OCI-LY7 (cell line): Measurements from ENCODE around the gene GATAD2B. TPM values are rescaled to one million over a fixed set of nuclear protein-coding genes. Genes with fewer than 3 reads are reported as not detected.

Experiments
- BruUV-seq: library from RNA; stranded (reverse); fragments of 400-500 nt; replicated peaks from 2 replicates; lab custom pipeline; 2021; lab: Mats Ljungman, UMichigan
- CTCF ChIA-PET: fragments of 300-600 bp; sonication (Branson Sonifier 250); formaldehyde crosslinking; loops from one replicate; lab custom pipeline; 2022; ENCODE audit warnings: antibody characterized with exemption; ENCODE audit not compliant: unreplicated experiment; lab: Charles Lee
- POLR2A ChIA-PET: fragments of 300-600 bp; sonication (Branson Sonifier 250); formaldehyde crosslinking; loops from one replicate; lab custom pipeline; 2022; ENCODE audit warnings: antibody characterized with exemption; lab: Charles Lee
- DNase-seq: peaks from one replicate; pipeline ENCODE4 v3.0.0-alpha.2; 2015; ENCODE audit warnings: low spot score
- H2AFZ ChIP-seq: fragments of 200-600 bp; sonication (generic), shearing (Covaris generic); 2 replicates; pipeline ENCODE4 v1.6.1; 2014; ENCODE audit warnings: mild to moderate bottlenecking, antibody characterized with exemption, low read length, moderate library complexity
- H3K27ac ChIP-seq: fragments of 200-600 bp; sonication (generic); 2 replicates; pipeline ENCODE4 v1.5.1; 2014; ENCODE audit warnings: mixed run types, low read depth, mild to moderate bottlenecking, moderate library complexity, low read length, inconsistent platforms; ENCODE audit not compliant: poor library complexity, severe bottlenecking
- H3K36me3 ChIP-seq: fragments of 200-600 bp; sonication (generic); 2 replicates; pipeline ENCODE4 v1.6.1; 2014; ENCODE audit warnings: mild to moderate bottlenecking, antibody characterized with exemption, low read length, moderate library complexity, mixed read lengths; ENCODE audit not compliant: insufficient read depth
- H3K4me1 ChIP-seq: fragments of 200-600 bp; sonication (generic); 2 replicates; pipeline ENCODE4 v1.5.1; 2014; ENCODE audit warnings: mild to moderate bottlenecking, low read length; ENCODE audit not compliant: insufficient read depth, poor library complexity, severe bottlenecking
- H3K4me2 ChIP-seq: fragments of 200-600 bp; sonication (generic); 2 replicates; pipeline ENCODE4 v1.6.1; 2014; ENCODE audit warnings: mild to moderate bottlenecking, low read length
- H3K4me3 ChIP-seq: fragments of 200-600 bp; sonication (generic); 2 replicates; pipeline ENCODE4 v1.5.1; 2014; ENCODE audit warnings: mild to moderate bottlenecking, low read depth, low read length; ENCODE audit not compliant: poor library complexity, severe bottlenecking
- H3K79me2 ChIP-seq: fragments of 200-600 bp; sonication (generic); 2 replicates; pipeline ENCODE4 v1.6.1; 2016; ENCODE audit warnings: low read depth, mild to moderate bottlenecking, low read length, moderate library complexity, mixed read lengths; ENCODE audit not compliant: insufficient read depth
- H3K9me2 ChIP-seq: fragments of 200-600 bp; sonication (generic); 2 replicates; pipeline ENCODE4 v1.6.1; 2016; ENCODE audit warnings: mild to moderate bottlenecking, low read length, mixed read lengths; ENCODE audit not compliant: insufficient read depth
- H3K9me3 ChIP-seq: fragments of 200-600 bp; sonication (generic); 2 replicates; pipeline ENCODE4 v1.6.1; 2014; ENCODE audit warnings: mild to moderate bottlenecking, mixed run types, low read length, mixed read lengths
- H4K20me1 ChIP-seq: fragments of 200-600 bp; sonication (generic); 2 replicates; pipeline ENCODE4 v1.6.1; 2014; ENCODE audit warnings: mild to moderate bottlenecking, antibody characterized with exemption, low read length, moderate library complexity, mixed read lengths; ENCODE audit not compliant: insufficient read depth
- EZH2phosphoT487 ChIP-seq: fragments of 200-600 bp; sonication (generic); IDR thresholded peaks from 2 replicates; pipeline ENCODE4 v1.6.1; 2018; ENCODE audit warnings: low read depth, borderline replicate concordance, mild to moderate bottlenecking, mixed run types, antibody characterized with exemption, low read length, moderate library complexity, mixed read lengths
- intact Hi-C: fragments of 100-400 bp; cut with micrococcal nuclease; formaldehyde crosslinking; loops from one replicate; pipeline ENCODE4 v1.10.0; 2022; ENCODE audit not compliant: unreplicated experiment
- total RNA-seq, 2 experiments: library from RNA; depleted of rRNA in 1 of 2; stranded (reverse); fragments of >200 nt in 1 of 2; shearing (Covaris generic) in 1 of 2; gene quantifications; 2 replicates each; pipeline ENCODE4 v1.2.3, GENCODE V29; 2014 to 2022
- TF ChIP-seq, protein P1 (sequence below): fragments of 200-600 bp; sonication (generic); conservative IDR thresholded peaks from 2 replicates; pipeline ENCODE4 v1.5.1; 2014; ENCODE audit warnings: mild to moderate bottlenecking, antibody characterized with exemption, low read length, moderate library complexity, mixed read lengths

Gene GATAD2B
- total RNA-seq, 2 experiments from 2014 or later, result 11.2 to 65.2 TPM

DNA sequence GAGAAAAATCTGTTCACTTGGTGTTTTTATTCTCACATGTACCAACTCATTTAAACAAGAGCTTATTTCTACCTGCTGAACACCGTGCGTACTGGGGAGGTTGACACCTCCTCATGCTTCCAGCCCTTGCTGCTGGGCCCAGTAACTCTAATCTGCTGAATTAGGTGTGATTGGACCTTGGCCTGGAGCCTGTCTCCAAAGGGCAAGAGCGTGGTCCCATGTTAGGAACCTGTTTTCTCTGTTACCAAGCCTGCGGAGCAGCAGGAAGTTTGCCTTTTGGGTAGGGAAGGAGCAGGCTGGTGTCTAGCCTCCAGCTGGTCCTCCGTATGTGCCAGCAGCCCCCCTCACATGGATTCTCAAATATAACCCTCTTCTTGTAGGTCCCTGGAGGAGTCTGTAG is 158.5 kb downstream of the GATAD2B start:
- Histone ChIP-seq H3K9me2 (no peaks in the 10 kb centered on the region), H3K4me2 (no peak overlapping the region), H3K79me2 (no peaks in the 10 kb centered on the region), H3K4me1 (no peaks in the 10 kb centered on the region), H4K20me1 (no peaks in the 10 kb centered on the region), H3K9me3 (no peaks in the 10 kb centered on the region), H2AFZ (no peak overlapping the region), H3K27ac (no peak overlapping the region), H3K36me3 (peaks cover 82% of the 10 kb centered on the region), H3K4me3 (no peak overlapping the region)
- ChIA-PET CTCF (no interaction called here), POLR2A (interaction anchor here (0.7 to 0.9 kb wide), 2 partner anchors 9 to 27 kb away, joined by 3 read pairs; no protein-coding TSS in a partner anchor)
- TF ChIP-seq, protein P1, sequence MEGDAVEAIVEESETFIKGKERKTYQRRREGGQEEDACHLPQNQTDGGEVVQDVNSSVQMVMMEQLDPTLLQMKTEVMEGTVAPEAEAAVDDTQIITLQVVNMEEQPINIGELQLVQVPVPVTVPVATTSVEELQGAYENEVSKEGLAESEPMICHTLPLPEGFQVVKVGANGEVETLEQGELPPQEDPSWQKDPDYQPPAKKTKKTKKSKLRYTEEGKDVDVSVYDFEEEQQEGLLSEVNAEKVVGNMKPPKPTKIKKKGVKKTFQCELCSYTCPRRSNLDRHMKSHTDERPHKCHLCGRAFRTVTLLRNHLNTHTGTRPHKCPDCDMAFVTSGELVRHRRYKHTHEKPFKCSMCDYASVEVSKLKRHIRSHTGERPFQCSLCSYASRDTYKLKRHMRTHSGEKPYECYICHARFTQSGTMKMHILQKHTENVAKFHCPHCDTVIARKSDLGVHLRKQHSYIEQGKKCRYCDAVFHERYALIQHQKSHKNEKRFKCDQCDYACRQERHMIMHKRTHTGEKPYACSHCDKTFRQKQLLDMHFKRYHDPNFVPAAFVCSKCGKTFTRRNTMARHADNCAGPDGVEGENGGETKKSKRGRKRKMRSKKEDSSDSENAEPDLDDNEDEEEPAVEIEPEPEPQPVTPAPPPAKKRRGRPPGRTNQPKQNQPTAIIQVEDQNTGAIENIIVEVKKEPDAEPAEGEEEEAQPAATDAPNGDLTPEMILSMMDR, result no peak
- no peak for TF ChIP-seq EZH2phosphoT487
- intact Hi-C loops, result no loop called here
- no TSS peak for BruUV-seq
- DNase-seq, result no peak

DNA sequence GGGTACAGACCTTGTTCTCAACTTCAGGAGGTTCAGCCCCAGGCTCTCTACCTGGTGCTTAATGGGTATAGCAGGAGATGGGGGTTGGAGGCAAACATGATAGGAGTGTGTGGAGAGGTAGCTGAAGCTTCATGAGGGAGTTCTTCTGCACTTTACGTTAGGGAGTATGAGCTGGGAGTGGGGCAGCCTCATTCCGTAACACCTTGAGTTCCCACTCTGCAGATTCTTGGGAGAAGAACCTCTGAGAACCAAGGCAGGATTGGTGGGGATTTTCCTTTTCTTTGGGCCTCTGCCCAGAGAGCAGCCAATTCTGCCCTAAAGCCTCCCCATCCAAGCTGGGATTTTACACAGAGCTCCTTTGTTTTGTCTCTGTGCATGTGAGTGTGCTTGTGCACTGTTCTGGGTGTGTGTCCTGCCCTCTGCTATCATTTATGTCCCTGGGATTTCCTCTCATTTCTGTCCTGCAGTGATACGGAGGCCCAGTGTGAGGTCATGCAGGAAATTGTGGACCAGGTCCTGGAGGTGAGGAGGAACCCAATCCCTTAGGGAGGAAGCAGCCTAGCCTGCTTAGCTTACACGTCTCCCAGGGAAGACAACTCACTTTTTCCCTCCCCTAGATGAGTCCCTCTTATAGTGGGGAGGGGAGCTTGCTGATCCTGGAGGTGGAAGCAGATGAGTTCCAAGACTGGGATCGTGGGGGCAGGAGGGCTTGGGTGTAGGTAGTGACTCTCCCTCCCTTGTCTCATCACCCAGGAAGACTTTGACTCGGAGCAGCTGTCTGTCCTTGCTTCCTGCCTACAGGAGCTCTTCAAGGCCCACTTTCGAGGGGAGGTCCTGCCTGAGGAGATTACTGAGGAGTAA is 159.2 kb downstream of the GATAD2B start:
- TF ChIP-seq EZH2phosphoT487, result no peak
- TF ChIP-seq, protein P1, result no peak
- CTCF ChIA-PET, result no interaction called here
- no peak overlapping the region for H3K27ac ChIP-seq
- no peak overlapping the region for H3K4me2 ChIP-seq
- no peak for DNase-seq
- no TSS peak for BruUV-seq
- no peaks in the 10 kb centered on the region for H3K79me2 ChIP-seq
- no peaks in the 10 kb centered on the region for H4K20me1 ChIP-seq
- H3K4me1 ChIP-seq, result no peaks in the 10 kb centered on the region
- H2AFZ ChIP-seq, result no peak overlapping the region
- H3K4me3 ChIP-seq, result no peak overlapping the region
- intact Hi-C loops, result no loop called here
- H3K9me3 ChIP-seq, result no peaks in the 10 kb centered on the region
- POLR2A ChIA-PET, result interaction anchor here (0.7 to 0.9 kb wide), 2 partner anchors 9 to 26 kb away, joined by 3 read pairs; no protein-coding TSS in a partner anchor
- H3K9me2 ChIP-seq, result no peaks in the 10 kb centered on the region
- peaks cover 82% of the 10 kb centered on the region for H3K36me3 ChIP-seq

DNA sequence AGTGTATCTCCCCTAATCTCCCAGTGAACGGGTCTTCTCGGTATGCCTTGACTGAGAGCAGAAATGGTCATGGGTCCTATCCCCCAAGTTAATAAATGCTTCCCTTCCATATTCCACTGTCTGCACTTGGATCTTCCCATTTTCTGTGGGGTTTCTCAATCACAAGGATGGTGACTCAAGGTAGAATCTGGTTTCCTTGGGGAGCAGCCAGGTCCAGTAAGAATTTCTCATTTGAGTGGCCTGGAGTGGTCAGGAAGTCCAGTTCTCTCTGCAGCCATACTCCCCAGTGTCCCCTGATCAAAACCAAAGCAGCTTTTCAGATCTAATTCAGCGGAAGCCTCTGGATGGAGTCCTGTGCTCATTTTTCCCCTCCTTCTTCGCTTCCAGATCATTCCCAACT is 162.3 kb downstream of the GATAD2B start:
- Histone ChIP-seq H3K27ac (no peak overlapping the region), H3K9me3 (no peaks in the 10 kb centered on the region), H2AFZ (no peak overlapping the region), H3K36me3 (peaks cover 88% of the 10 kb centered on the region), H4K20me1 (no peaks in the 10 kb centered on the region), H3K9me2 (no peaks in the 10 kb centered on the region), H3K79me2 (no peaks in the 10 kb centered on the region), H3K4me3 (no peak overlapping the region), H3K4me2 (no peak overlapping the region), H3K4me1 (no peaks in the 10 kb centered on the region)
- no peak for TF ChIP-seq EZH2phosphoT487
- TF ChIP-seq, protein P1, result no peak
- intact Hi-C loops, result no loop called here
- no TSS peak for BruUV-seq
- ChIA-PET CTCF (no interaction called here), POLR2A (no interaction called here)
- DNase-seq, result no peak
